Hepatocyte (in vitro differentiated cells): ENCODE measurements around the gene GNG7. TPM values are rescaled to one million over a fixed set of nuclear protein-coding genes. Genes with fewer than 3 reads are reported as not detected.
A peak's percentile ranks its signal among the peaks of the same experiment; 100 is the strongest.

ENCODE experiments used
- DNase-seq: peaks from one replicate; pipeline ENCODE4 v3.0.0-alpha.2; 2016; ENCODE audit warnings: low spot score
- H2AFZ ChIP-seq: fragments of 200-600 bp; sonication (generic); 2 replicates; pipeline ENCODE4 v1.6.0; 2016; ENCODE audit warnings: antibody characterized with exemption, mild to moderate bottlenecking
- H3K27ac ChIP-seq: fragments of 200-600 bp; sonication (generic); 2 replicates; pipeline ENCODE4 v1.5.1; 2016; ENCODE audit warnings: mild to moderate bottlenecking
- H3K27me3 ChIP-seq: fragments of 200-600 bp; sonication (generic); 2 replicates; pipeline ENCODE4 v1.6.1; 2016
- H3K36me3 ChIP-seq: fragments of 200-600 bp; sonication (generic); replicated peaks from 2 replicates; pipeline ENCODE4 v1.5.1; 2016; ENCODE audit warnings: low read depth; ENCODE audit not compliant: insufficient read depth
- H3K4me1 ChIP-seq: fragments of 200-600 bp; sonication (generic); 2 replicates; pipeline ENCODE4 v1.5.1; 2016; ENCODE audit warnings: mild to moderate bottlenecking, moderate library complexity; ENCODE audit not compliant: insufficient read depth
- H3K4me2 ChIP-seq: fragments of 200-600 bp; sonication (generic); 2 replicates; pipeline ENCODE4 v1.6.0; 2016
- H3K4me3 ChIP-seq: fragments of 200-600 bp; sonication (generic); 2 replicates; pipeline ENCODE4 v1.5.1; 2016; ENCODE audit warnings: mild to moderate bottlenecking
- H3K79me2 ChIP-seq: fragments of 200-600 bp; sonication (generic); 2 replicates; pipeline ENCODE4 v1.6.0; 2017; ENCODE audit warnings: mild to moderate bottlenecking
- H3K9me2 ChIP-seq: fragments of 200-600 bp; sonication (generic); replicated peaks from 2 replicates; pipeline ENCODE4 v1.6.0; 2017; ENCODE audit warnings: mild to moderate bottlenecking; ENCODE audit not compliant: insufficient read depth
- H3K9me3 ChIP-seq: fragments of 200-600 bp; sonication (generic); 2 replicates; pipeline ENCODE4 v1.5.1; 2016; ENCODE audit warnings: low read depth, mild to moderate bottlenecking
- H4K20me1 ChIP-seq: fragments of 200-600 bp; sonication (generic); 2 replicates; pipeline ENCODE4 v1.6.0; 2016; ENCODE audit warnings: mild to moderate bottlenecking; ENCODE audit not compliant: insufficient read depth, poor library complexity, severe bottlenecking
- EZH2 ChIP-seq: fragments of 200-600 bp; sonication (generic); IDR thresholded peaks from 2 replicates; pipeline ENCODE4 v1.6.1; 2016; ENCODE audit warnings: antibody characterized with exemption, mild to moderate bottlenecking, borderline replicate concordance
- EZH2phosphoT487 ChIP-seq: fragments of 200-600 bp; sonication (generic); IDR thresholded peaks from one replicate; pipeline ENCODE4 v1.6.1; 2018; ENCODE audit warnings: antibody characterized with exemption, mild to moderate bottlenecking, low read depth, moderate library complexity; ENCODE audit not compliant: unreplicated experiment, severe bottlenecking
- WGBS: methylation state at CpG from one replicate; pipeline ENCODE4 v1.1.6; 2016; ENCODE audit warnings: low lambda C conversion rate; ENCODE audit errors: missing lambda C conversion rate; 5-methylcytosine and 5-hydroxymethylcytosine counted together
- polyA plus RNA-seq: library from polyadenylated mRNA; unstranded; fragments of >200 nt; fragmentation: Nextera tagmentation; extraction: Ambion mirVana; gene quantifications from 2 replicates; pipeline ENCODE4 v1.2.1, GENCODE V29; 2016
- total RNA-seq: library from RNA; depleted of rRNA; stranded (reverse); fragments of >200 nt; gene quantifications from 2 replicates; pipeline ENCODE4 v1.2.3, GENCODE V29; 2014
- TF ChIP-seq, protein P1 (sequence below): fragments of 200-600 bp; sonication (generic); IDR thresholded peaks from 2 replicates; pipeline ENCODE4 v1.5.1; 2016; ENCODE audit warnings: antibody characterized with exemption, mild to moderate bottlenecking; ENCODE audit not compliant: poor library complexity

Gene GNG7
- total and polyA plus RNA-seq, 2 experiments from 2014 or later = 1.2 to 1.9 TPM

DNA sequence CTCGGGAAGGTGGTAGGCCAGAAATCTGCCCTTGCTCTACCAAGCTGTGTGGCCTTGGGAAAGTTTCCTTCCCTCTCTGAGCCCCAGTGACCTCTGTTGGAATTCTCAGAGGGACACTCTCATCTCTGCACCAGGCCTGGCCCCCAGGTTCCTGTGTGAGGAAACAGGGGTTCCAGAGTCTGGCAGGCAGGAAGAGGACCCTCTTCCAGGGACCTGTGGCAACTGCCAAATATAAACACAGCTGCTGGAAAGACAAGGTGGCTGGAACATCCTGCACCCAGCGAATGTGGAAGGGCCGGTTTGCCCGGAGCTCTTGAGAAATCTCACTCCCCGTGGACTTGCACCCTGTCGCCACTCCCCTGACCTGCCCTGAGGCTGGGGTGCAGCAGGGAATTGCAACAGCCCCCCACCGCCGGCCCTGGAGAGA, 173.8 kb downstream of the GNG7 start:
- no peak overlapping the region for H3K4me3 ChIP-seq
- no peaks in the 10 kb centered on the region for H3K9me3 ChIP-seq
- H3K79me2 ChIP-seq = no peaks in the 10 kb centered on the region
- H3K4me1 ChIP-seq = peaks cover 13% of the 10 kb centered on the region
- H3K27me3 ChIP-seq = no peaks in the 10 kb centered on the region
- no peaks in the 10 kb centered on the region for H3K36me3 ChIP-seq
- 56% methylated on average over 8 of the region's 8 CpGs for WGBS
- H3K4me2 ChIP-seq = no peak overlapping the region
- TF ChIP-seq EZH2phosphoT487 (no peak), EZH2 (no peak)
- TF ChIP-seq, protein P1, sequence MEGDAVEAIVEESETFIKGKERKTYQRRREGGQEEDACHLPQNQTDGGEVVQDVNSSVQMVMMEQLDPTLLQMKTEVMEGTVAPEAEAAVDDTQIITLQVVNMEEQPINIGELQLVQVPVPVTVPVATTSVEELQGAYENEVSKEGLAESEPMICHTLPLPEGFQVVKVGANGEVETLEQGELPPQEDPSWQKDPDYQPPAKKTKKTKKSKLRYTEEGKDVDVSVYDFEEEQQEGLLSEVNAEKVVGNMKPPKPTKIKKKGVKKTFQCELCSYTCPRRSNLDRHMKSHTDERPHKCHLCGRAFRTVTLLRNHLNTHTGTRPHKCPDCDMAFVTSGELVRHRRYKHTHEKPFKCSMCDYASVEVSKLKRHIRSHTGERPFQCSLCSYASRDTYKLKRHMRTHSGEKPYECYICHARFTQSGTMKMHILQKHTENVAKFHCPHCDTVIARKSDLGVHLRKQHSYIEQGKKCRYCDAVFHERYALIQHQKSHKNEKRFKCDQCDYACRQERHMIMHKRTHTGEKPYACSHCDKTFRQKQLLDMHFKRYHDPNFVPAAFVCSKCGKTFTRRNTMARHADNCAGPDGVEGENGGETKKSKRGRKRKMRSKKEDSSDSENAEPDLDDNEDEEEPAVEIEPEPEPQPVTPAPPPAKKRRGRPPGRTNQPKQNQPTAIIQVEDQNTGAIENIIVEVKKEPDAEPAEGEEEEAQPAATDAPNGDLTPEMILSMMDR = no peak
- peak overlapping the region; percentile 73 for H3K27ac ChIP-seq
- no peak for DNase-seq
- no peaks in the 10 kb centered on the region for H4K20me1 ChIP-seq
- no peaks in the 10 kb centered on the region for H3K9me2 ChIP-seq
- no peak overlapping the region for H2AFZ ChIP-seq

DNA sequence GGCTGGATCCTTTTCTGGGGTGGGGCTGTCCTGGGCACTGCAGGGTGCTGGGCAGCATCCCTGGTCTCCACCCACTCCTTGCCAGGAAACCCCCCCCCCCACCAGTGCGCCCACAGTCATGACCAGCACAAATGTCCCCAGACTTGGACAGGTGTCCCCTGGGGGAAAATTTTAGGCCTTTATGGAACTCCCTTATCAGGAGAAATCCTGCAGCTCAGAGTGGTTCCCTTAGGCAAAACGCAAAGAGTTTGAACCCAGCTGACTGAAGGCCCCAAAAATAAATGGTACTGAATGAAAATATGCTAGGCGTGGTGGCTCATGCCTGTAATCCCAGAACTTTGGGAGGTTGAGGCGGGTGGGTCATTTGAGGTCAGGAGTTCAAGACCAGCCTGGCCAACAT, 174.8 kb downstream of the GNG7 start:
- H3K79me2 ChIP-seq = no peaks in the 10 kb centered on the region

GRCh38 chr19:2527171-2527570, 175.3 kb downstream of the GNG7 start:
- H3K27me3 ChIP-seq = no peaks in the 10 kb centered on the region
- no peak overlapping the region for H3K4me3 ChIP-seq
- H3K79me2 ChIP-seq = no peaks in the 10 kb centered on the region
- no peak overlapping the region for H3K27ac ChIP-seq
- no peaks in the 10 kb centered on the region for H3K9me2 ChIP-seq
- peaks cover 13% of the 10 kb centered on the region for H3K4me1 ChIP-seq
- no peak overlapping the region for H2AFZ ChIP-seq
- H3K36me3 ChIP-seq = no peaks in the 10 kb centered on the region
- no peaks in the 10 kb centered on the region for H3K9me3 ChIP-seq
- TF ChIP-seq EZH2 (no peak), EZH2phosphoT487 (no peak)
- TF ChIP-seq, protein P1 = no peak
- no peak overlapping the region for H3K4me2 ChIP-seq
- no peak for DNase-seq
- no peaks in the 10 kb centered on the region for H4K20me1 ChIP-seq
- 88% methylated on average over 14 of the region's 14 CpGs for WGBS

More for the DNA sequence above, 174.8 kb downstream of the GNG7 start:
- Histone ChIP-seq H3K27me3 (no peaks in the 10 kb centered on the region), H3K4me1 (peaks cover 13% of the 10 kb centered on the region), H3K9me3 (no peaks in the 10 kb centered on the region), H3K27ac (no peak overlapping the region), H4K20me1 (no peaks in the 10 kb centered on the region), H3K36me3 (no peaks in the 10 kb centered on the region), H3K4me2 (no peak overlapping the region), H3K4me3 (no peak overlapping the region), H3K9me2 (no peaks in the 10 kb centered on the region), H2AFZ (no peak overlapping the region)
- 89% methylated on average over 4 of the region's 4 CpGs for WGBS
- TF ChIP-seq EZH2phosphoT487 (no peak), EZH2 (no peak)
- TF ChIP-seq, protein P1 = no peak
- DNase-seq = no peak
